ENCODE data around the gene SNCB.

GRCh38 chr5:176636426-176636825 is 6.1 kb upstream of the SNCB start:
- TF ChIP-seq CTCF (conservative IDR thresholded peaks at IDR 0.05; ENCODE audit: low read depth, low read length) = no peak
- TF ChIP-seq, protein P1, sequence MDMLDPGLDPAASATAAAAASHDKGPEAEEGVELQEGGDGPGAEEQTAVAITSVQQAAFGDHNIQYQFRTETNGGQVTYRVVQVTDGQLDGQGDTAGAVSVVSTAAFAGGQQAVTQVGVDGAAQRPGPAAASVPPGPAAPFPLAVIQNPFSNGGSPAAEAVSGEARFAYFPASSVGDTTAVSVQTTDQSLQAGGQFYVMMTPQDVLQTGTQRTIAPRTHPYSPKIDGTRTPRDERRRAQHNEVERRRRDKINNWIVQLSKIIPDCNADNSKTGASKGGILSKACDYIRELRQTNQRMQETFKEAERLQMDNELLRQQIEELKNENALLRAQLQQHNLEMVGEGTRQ (IDR thresholded peaks at IDR 0.05; ENCODE audit: low read depth, low read length) = no peak
- no peak for TF ChIP-seq NFE2L2 (IDR thresholded peaks at IDR 0.05; ENCODE audit: low read depth, low read length)
- TF ChIP-seq CEBPB (IDR thresholded peaks at IDR 0.05; ENCODE audit: low read depth, low read length) = no peak
- TF ChIP-seq RAD21 (IDR thresholded peaks at IDR 0.05; ENCODE audit: low read length) = no peak
- TF ChIP-seq RCOR1 (IDR thresholded peaks at IDR 0.05; ENCODE audit: insufficient replicate concordance, low read length) = no peak
- TF ChIP-seq POLR2A (IDR thresholded peaks at IDR 0.05; ENCODE audit: low read depth, low read length) = no peak
- no peak for TF ChIP-seq BHLHE40 (IDR thresholded peaks at IDR 0.05; ENCODE audit: low read depth, low read length)

All from IMR-90 (cell line).